Astrocyte (in vitro differentiated cells and primary cell): ENCODE results near the gene CDCA5. TPM values are rescaled to one million over a fixed set of nuclear protein-coding genes. Genes with fewer than 3 reads are reported as not detected.
A peak's percentile ranks its signal among the peaks of the same experiment; 100 is the strongest.

Experiments
- DNase-seq: peaks from one replicate; pipeline ENCODE4 v3.0.0-alpha.2; 2010; ENCODE audit warnings: low read depth
- FAIRE-seq: peaks from 2 replicates; lab custom pipeline; 2011; peaks lifted over from hg19 to GRCh38; lab: Jason Lieb, UNC
- H2AFZ ChIP-seq: 2 replicates; pipeline ENCODE4 v1.6.0; 2012; ENCODE audit warnings: low read depth, low read length, inconsistent platforms
- H3K27ac ChIP-seq: 2 replicates; pipeline ENCODE4 v1.5.1; 2011; ENCODE audit warnings: low read depth, low read length, inconsistent platforms
- H3K27me3 ChIP-seq: 2 replicates; pipeline ENCODE4 v1.6.0; 2011; ENCODE audit warnings: low read length, inconsistent platforms; ENCODE audit not compliant: insufficient read depth
- H3K36me3 ChIP-seq: 2 replicates; pipeline ENCODE4 v1.5.1; 2011; ENCODE audit warnings: low read length, inconsistent platforms; ENCODE audit not compliant: insufficient read depth
- H3K4me1 ChIP-seq: 2 replicates; pipeline ENCODE4 v1.5.1; 2011; ENCODE audit warnings: low read length, inconsistent platforms; ENCODE audit not compliant: insufficient read depth
- H3K4me2 ChIP-seq: 2 replicates; pipeline ENCODE4 v1.6.0; 2012; ENCODE audit warnings: low read length, inconsistent platforms
- H3K4me3 ChIP-seq: 2 replicates; pipeline ENCODE4 v1.5.1; 2011; ENCODE audit warnings: low read depth, mild to moderate bottlenecking, low read length, inconsistent platforms; ENCODE audit not compliant: insufficient read depth
- H3K79me2 ChIP-seq: 2 replicates; pipeline ENCODE4 v1.6.0; 2012; ENCODE audit warnings: mild to moderate bottlenecking, low read length, inconsistent platforms; ENCODE audit not compliant: insufficient read depth
- H3K9ac ChIP-seq: 2 replicates; pipeline ENCODE4 v1.6.0; 2012; ENCODE audit warnings: mild to moderate bottlenecking, low read length, inconsistent platforms
- H3K9me3 ChIP-seq: 2 replicates; pipeline ENCODE4 v1.5.1; 2012; ENCODE audit warnings: low read depth, mild to moderate bottlenecking, low read length, inconsistent platforms; ENCODE audit not compliant: insufficient read depth
- H4K20me1 ChIP-seq: 2 replicates; pipeline ENCODE4 v1.6.0; 2012; ENCODE audit warnings: low read length, inconsistent platforms; ENCODE audit not compliant: insufficient read depth
- H3K27ac Mint-ChIP-seq: one replicate; pipeline ENCODE4 v1.8.0; 2021; ENCODE audit warnings: mild to moderate bottlenecking, mixed read lengths; ENCODE audit not compliant: unreplicated experiment
- H3K27me3 Mint-ChIP-seq: one replicate; pipeline ENCODE4 v1.8.0; 2021; ENCODE audit warnings: low read depth, mixed read lengths; ENCODE audit not compliant: unreplicated experiment
- H3K36me3 Mint-ChIP-seq: one replicate; pipeline ENCODE4 v1.8.0; 2021; ENCODE audit warnings: low read depth, mixed read lengths; ENCODE audit not compliant: unreplicated experiment
- H3K4me1 Mint-ChIP-seq: one replicate; pipeline ENCODE4 v1.8.0; 2021; ENCODE audit warnings: low read depth, mixed read lengths; ENCODE audit not compliant: unreplicated experiment
- H3K4me3 Mint-ChIP-seq: one replicate; pipeline ENCODE4 v1.8.0; 2021; ENCODE audit warnings: mild to moderate bottlenecking, moderate library complexity, mixed read lengths; ENCODE audit not compliant: unreplicated experiment
- H3K9me3 Mint-ChIP-seq: one replicate; pipeline ENCODE4 v1.8.0; 2021; ENCODE audit warnings: mild to moderate bottlenecking, mixed read lengths; ENCODE audit not compliant: unreplicated experiment
- CTCF ChIP-seq: IDR thresholded peaks from 2 replicates; pipeline ENCODE4 v1.5.1; 2011; ENCODE audit warnings: low read depth, mild to moderate bottlenecking, inconsistent platforms, low read length, moderate library complexity; ENCODE audit not compliant: insufficient read depth
- EZH2 ChIP-seq: IDR thresholded peaks from 2 replicates; pipeline ENCODE4 v1.6.1; 2012; ENCODE audit warnings: mild to moderate bottlenecking, low read length, inconsistent platforms; ENCODE audit not compliant: insufficient read depth
- total RNA-seq: library from RNA; stranded (reverse); gene quantifications from 2 replicates; pipeline ENCODE4 v1.2.1, GENCODE V29; 2021

The CDCA5 gene
- total RNA-seq, 1 donor from 2014 or later = 6.3 TPM

- H2AFZ ChIP-seq = no peak overlapping the region
- peaks cover 3% of the 10 kb centered on the region for H3K4me1 ChIP-seq
- H3K9ac ChIP-seq = no peak overlapping the region
- no peak overlapping the region for H3K27ac Mint-ChIP-seq
- H3K79me2 ChIP-seq = peaks cover 12% of the 10 kb centered on the region
- H3K36me3 ChIP-seq = no peaks in the 10 kb centered on the region
- H3K27me3 ChIP-seq = no peaks in the 10 kb centered on the region
- H3K4me1 Mint-ChIP-seq = peaks cover 4% of the 10 kb centered on the region
- TF ChIP-seq CTCF (no peak), EZH2 (no peak)
- no peak overlapping the region for H3K4me3 Mint-ChIP-seq
- no peak for DNase-seq
- no peaks in the 10 kb centered on the region for H3K9me3 Mint-ChIP-seq
- H3K9me3 ChIP-seq = no peaks in the 10 kb centered on the region
- no peak overlapping the region for H3K4me3 ChIP-seq
- FAIRE-seq = no peak
- H3K4me2 ChIP-seq = no peak overlapping the region
- H4K20me1 ChIP-seq = peaks cover 16% of the 10 kb centered on the region
- H3K27ac ChIP-seq = no peak overlapping the region
- peaks cover 2% of the 10 kb centered on the region for H3K27me3 Mint-ChIP-seq
- peaks cover 13% of the 10 kb centered on the region for H3K36me3 Mint-ChIP-seq
These were observed 38.8 kb downstream of the CDCA5 start for GRCh38 chr11:65045061-65045460.

- no peak for FAIRE-seq
- no peak overlapping the region for H3K4me3 Mint-ChIP-seq
These were observed 39.8 kb downstream of the CDCA5 start for GRCh38 chr11:65043881-65044501.

More at GRCh38 chr11:65043881-65044501, 39.8 kb downstream of the CDCA5 start:
- no peak for TF ChIP-seq CTCF
- TF ChIP-seq EZH2 = no peak
- no peaks in the 10 kb centered on the region for H3K9me3 ChIP-seq
- no peak overlapping the region for H3K4me3 ChIP-seq
- H3K79me2 ChIP-seq = peaks cover 12% of the 10 kb centered on the region
- no peak overlapping the region for H3K27ac ChIP-seq
- H2AFZ ChIP-seq = no peak overlapping the region
- H4K20me1 ChIP-seq = peaks cover 16% of the 10 kb centered on the region
- no peak overlapping the region for H3K4me2 ChIP-seq
- Mint-ChIP-seq H3K27ac (no peak overlapping the region), H3K4me1 (peaks cover 4% of the 10 kb centered on the region), H3K27me3 (peaks cover 2% of the 10 kb centered on the region), H3K36me3 (peaks cover 13% of the 10 kb centered on the region), H3K9me3 (no peaks in the 10 kb centered on the region)
- H3K27me3 ChIP-seq = no peaks in the 10 kb centered on the region
- DNase-seq = peak; percentile 8
- H3K9ac ChIP-seq = no peak overlapping the region
- H3K36me3 ChIP-seq = no peaks in the 10 kb centered on the region
- peaks cover 3% of the 10 kb centered on the region for H3K4me1 ChIP-seq
